ENCODE data around the gene ATP6V0A1.
"Not testable (repeated sequence)": the region's sequence is repeated elsewhere in the genome, so short reads cannot be mapped to it uniquely, and the experiment has no call there.

The ATP6V0A1 gene

DNA sequence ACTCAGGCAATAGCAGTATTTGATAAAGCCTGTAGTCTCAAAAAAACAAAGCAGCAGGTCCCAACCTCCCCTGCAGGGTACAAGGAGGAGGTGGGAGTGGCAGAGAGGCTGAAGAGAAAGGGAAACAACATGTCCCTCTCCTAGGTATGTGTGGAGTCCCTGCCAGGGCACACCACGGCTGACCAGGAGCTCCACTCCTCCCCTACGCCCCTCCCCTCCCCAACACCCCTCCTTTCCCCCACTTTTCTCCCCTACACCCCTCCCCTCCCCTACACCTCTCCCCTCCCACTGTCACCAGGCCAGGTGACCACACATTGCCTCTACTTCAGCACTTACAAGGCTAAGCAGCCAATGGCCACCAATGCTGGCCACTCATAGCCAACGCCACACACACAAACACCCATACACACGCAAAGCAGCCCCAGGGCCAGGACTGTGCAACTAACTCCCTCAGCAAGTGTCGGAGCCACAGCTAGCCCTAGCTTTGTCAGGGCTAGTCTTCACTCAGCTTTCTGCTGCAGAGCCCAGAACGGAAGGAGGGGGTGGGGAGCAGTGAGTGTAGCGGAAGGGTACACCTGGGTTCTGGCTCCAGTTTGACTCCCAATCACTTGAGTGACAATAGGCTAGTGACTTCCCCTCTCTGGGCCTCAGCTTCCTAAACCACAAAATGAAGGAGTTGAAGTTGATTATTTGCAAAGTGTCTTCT is 43.8 kb upstream of the ATP6V0A1 start:
- DNase-seq (ENCODE audit: low read depth), result no peak
- TF ChIP-seq, protein P1, sequence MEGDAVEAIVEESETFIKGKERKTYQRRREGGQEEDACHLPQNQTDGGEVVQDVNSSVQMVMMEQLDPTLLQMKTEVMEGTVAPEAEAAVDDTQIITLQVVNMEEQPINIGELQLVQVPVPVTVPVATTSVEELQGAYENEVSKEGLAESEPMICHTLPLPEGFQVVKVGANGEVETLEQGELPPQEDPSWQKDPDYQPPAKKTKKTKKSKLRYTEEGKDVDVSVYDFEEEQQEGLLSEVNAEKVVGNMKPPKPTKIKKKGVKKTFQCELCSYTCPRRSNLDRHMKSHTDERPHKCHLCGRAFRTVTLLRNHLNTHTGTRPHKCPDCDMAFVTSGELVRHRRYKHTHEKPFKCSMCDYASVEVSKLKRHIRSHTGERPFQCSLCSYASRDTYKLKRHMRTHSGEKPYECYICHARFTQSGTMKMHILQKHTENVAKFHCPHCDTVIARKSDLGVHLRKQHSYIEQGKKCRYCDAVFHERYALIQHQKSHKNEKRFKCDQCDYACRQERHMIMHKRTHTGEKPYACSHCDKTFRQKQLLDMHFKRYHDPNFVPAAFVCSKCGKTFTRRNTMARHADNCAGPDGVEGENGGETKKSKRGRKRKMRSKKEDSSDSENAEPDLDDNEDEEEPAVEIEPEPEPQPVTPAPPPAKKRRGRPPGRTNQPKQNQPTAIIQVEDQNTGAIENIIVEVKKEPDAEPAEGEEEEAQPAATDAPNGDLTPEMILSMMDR (IDR thresholded peaks at IDR 0.05; ENCODE audit: low read length, missing control alignments), result no peak
- H3K4me3 ChIP-seq (replicated peaks; ENCODE audit: low read depth, low read length), result no peak overlapping the region

DNA sequence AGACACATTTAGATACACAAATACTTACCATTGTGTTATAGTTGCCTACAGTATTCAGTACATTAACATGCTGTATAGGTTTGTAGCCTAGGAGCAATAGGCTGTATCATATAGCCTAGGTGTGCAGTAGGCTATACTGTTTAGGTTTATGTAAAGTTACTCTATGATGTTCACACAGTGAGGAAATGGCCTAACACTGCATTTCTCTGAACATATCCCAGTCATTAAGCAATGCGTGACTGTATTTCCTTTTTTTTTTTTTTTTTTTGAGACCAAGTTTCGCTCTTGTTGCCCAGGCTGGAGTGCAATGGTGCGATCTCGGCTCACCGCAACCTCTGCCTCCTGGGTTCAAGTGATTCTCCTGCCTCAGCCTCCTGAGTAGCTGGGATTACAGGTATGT is 40.7 kb upstream of the ATP6V0A1 start:
- not testable (repeated sequence) for DNase-seq (ENCODE audit: low read depth); H3K4me3 ChIP-seq (replicated peaks; ENCODE audit: low read depth, low read length)

DNA sequence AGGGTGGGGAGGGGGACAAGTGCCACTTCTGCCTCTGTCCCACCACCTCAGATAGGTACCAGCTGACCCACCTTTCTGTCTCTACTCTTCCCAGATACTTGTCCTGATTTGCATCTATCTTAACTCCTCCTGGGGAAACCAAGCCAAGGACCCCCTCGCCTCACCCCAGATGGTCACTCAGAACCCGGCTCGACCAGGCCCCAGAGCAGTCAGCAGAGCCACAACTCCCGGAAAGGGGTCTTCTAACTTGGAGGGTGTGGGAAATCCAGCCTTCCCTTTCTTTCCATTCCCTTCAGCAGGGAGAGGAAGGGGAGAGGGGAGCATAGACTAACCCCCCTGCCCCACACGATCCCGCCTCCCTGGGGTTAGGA is 37.6 kb upstream of the ATP6V0A1 start:
- peak overlapping the region; percentile 97 for H3K4me3 ChIP-seq (replicated peaks; ENCODE audit: low read depth, low read length)
- TF ChIP-seq, protein P1 (IDR thresholded peaks at IDR 0.05; ENCODE audit: low read length, missing control alignments), result no peak
- no peak for DNase-seq (ENCODE audit: low read depth)

DNA sequence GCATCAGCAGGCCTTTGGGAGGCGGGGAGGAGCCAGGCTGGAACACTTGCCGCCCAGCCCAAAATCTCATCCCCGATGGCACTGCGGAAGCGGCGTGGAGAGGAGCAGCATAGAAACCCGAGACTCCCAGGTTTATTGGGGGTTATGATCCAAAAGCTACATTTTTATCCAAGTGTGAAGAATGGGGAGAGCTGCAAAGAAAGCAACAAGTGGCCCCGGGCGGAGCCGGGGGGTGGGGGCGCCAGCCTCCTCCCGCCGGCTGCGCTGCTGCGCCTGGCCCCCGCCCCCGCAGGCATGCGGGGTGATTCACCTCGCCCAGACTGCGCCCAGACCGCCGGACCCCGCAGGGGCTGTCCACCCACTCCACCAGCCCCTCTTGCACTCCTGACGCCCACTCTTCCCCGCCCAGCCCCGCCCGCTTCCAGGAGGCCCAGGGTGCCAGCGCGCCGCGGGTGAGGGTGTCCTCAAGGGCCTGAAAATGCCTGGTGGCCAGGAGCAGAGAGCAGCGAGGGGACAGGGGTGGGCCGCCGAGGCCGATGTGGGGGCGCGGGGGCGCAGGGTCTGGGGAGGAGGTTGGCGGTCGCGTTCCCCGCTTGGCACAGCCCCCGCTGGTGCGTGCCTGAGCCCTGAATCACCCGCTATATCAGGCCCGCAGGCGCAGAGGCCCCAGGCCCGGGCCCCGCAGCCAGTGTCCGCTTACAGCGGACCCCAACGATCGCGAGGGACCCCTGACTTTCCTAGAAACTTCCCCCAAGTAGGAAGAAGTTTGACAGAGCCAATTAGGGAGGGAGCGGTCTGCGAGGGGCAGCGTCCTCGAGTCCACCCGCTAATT is 37.0 kb upstream of the ATP6V0A1 start:
- peak overlapping the region; percentile 97 for H3K4me3 ChIP-seq (replicated peaks; ENCODE audit: low read depth, low read length)
- peak; percentile 59 for DNase-seq (ENCODE audit: low read depth)
- TF ChIP-seq, protein P1 (IDR thresholded peaks at IDR 0.05; ENCODE audit: low read length, missing control alignments), result no peak

DNA sequence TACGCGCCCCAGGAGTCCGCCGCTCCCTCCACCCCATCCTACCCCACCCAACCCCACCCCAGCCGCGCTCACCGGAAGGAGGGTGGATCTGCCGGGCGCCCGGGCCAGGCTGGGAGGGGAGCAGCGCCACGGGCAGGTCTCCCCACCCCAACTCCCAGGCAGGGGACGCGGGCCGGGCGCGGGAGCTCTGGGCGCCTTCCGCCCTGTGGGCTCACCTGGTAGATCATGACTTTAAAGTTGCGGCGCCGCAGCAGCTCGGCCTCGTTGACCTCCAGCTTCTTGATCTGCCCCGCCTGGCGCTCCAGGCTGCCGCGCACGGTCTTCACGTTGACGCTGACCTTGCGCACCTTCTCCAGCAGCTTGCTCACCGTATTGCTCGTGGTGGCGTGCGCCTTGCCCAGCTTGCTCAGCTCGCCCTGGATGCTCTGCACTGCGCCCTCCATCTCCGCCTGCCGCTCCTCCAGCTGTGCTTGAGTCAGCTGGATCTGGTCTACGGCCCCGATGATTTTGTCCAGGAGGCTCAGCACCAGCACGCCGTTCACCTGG is 36.2 kb upstream of the ATP6V0A1 start:
- TF ChIP-seq, protein P1 (IDR thresholded peaks at IDR 0.05; ENCODE audit: low read length, missing control alignments), result no peak
- DNase-seq (ENCODE audit: low read depth), result no peak
- H3K4me3 ChIP-seq (replicated peaks; ENCODE audit: low read depth, low read length), result peak overlapping the region; percentile 97

DNA sequence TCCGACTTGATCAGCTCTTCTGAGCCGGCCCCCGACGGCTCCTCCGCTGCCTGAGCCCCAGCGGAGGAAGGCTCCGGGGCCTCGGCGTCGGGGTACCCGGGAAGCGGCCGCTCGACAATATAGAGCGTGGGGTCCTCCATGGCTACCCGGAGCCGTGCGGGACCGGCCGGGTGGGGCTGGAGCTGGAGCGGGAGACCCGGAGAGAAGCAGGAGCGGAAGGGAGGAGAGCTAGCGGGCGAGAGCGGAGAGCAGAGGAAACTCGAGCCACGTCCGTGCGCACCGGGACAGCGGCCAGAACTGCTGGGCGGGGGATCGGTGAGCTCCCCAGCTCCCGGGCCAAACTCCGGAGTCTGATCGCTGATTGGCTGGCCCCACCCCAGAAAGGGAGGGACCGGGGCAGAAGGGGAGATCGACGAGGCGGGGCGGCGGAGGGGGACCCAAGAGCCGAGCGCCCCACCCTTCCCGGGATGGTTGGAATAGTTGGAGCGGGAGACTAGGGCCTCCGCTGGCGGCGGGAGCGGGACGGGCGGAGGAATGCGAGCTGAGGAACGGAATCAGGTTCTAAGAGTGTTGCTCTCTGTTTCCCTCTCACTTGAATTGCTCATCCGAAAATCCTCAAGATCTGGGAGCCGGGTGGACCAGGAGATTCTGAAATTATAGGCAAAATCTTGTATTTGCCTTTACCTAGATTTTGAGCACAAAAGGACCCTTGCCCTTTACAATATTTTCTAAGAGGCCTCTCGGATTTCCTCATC is 35.5 kb upstream of the ATP6V0A1 start, which contains the start of gene CAVIN1:
CAVIN1 (minus strand) TSS at position 299 of the 755 bp plus-strand sequence; CDS start at position 140, 159 bp downstream.
- peak; percentile 98 for DNase-seq (ENCODE audit: low read depth)
- peak within 1 kb of the TSS; percentile 97 for H3K4me3 ChIP-seq (replicated peaks; ENCODE audit: low read depth, low read length)
- TF ChIP-seq, protein P1 (IDR thresholded peaks at IDR 0.05; ENCODE audit: low read length, missing control alignments), result no peak

DNA sequence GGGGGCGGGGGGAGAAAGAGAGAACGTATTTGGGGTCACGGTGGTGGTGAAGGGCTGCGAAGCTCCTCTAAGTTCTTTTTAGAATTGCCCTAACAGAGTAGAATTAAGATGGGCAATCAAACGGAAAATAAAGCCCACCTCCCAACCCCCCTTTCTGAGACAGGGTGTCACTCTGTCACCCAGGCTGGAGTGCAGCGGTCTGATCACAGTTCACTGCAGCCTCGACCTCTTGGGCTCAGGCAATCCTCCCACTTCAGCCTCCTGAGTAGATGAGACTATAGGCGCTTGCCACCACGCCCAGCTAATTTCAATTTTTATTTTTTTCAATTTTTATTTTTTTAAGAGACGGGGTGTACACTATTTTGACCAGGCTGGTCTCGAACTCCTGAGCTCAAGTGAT is 34.9 kb upstream of the ATP6V0A1 start:
- peak overlapping the region; percentile 97 for H3K4me3 ChIP-seq (replicated peaks; ENCODE audit: low read depth, low read length)
- DNase-seq (ENCODE audit: low read depth), result no peak
- TF ChIP-seq, protein P1 (IDR thresholded peaks at IDR 0.05; ENCODE audit: low read length, missing control alignments), result no peak

Data from fibroblast of pulmonary artery (primary cell).